CD1c-positive myeloid dendritic cell (primary cell): ENCODE results near the gene SKI.
"Not testable (repeated sequence)": the region's sequence is repeated elsewhere in the genome, so short reads cannot be mapped to it uniquely, and the experiment has no call there.

Experiments used
- DNase-seq: peaks from one replicate; pipeline ENCODE4 v3.0.0-alpha.2; 2016; ENCODE audit errors: extremely low spot score

Gene SKI

DNA sequence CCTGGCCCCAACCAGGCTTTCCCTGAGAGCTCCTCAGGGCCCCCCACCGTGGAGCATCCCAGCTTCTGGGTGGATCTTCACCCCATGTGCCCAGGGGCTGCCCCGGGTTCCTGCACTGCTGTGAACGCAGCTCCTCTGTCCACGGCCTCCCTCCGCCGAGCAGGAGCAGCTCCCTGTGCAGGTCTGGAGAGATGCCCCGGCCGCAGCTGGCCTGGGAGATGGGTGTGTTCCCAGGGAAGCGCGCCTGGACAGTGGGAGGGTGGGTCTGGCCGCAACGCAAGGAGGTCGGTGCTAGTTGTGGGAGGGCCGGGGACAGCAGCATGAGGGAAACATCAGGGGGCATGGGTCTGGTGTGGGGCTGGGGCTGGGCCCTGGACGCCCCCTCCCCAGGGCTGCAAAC, 91.9 kb downstream of the SKI start:
- no peak for DNase-seq

DNA sequence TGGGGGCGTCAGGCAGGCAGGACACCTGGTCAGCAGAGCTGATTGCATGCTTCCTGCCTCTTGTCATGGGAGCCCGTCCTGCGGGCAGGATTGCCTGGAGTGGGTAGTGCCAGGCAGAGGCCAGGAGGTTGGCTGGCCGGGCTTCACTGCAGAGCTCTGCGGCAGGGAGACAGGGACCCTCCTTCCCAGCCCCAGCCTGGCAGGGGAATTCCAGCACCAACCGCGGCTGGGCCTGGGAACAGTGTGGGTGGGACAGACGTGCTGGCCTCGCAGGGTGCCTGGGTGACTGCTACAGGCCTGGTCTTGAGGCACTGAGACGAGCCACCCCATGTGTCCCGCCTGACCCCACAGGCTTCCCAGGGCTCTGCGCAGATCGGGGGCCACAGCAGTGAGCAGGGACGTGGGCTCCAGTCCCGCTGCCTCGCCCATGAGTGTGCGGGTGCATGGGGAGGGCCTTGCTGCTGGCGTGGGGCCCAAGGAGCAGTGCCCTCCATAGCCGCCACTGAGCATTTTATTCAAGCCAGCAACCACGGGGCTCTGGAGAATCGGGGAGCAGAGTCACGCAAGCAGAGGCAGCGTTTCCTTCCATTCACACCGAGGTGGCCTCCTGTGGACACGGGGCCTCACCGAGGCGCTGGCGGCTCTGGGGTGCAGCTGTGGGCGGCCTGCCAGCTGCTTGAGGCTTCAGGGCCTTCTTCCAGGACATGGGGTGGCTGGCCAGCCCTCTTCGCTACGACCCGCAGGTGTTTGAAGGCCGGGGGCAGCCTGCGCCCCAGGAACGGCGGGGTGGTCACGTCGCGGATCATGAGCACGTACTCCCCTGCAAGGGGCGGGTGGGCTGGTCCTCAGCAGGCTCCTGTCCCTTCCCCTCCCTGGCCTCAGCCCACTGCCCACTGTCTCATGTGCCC, 92.9 kb downstream of the SKI start:
- no peak for DNase-seq

DNA sequence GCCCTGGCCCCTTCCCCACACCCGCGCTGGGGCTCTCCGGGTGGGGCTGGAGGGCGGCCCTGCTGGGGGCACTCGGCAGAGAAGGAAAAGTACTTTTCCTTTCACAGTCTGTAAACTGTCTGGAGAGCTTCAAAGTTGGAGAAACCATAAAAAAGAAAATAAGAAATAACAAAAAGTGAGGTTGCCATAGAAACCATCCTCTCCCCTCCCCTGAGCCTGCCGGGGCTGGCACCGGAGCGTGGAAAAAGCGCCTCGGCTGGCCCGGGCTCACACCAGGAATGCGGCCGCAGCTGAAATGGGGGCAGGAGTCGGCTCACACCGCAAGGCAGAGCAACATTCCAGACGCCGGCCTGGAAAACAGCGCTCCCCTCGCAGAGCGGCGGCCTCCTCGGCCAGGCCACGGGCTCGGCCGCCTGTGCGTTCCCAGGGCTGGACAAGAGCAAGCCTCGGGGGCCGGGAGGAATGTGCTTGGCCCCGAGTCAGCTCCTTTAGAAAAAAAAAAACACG, 94.0 kb downstream of the SKI start:
- DNase-seq = no peak

DNA sequence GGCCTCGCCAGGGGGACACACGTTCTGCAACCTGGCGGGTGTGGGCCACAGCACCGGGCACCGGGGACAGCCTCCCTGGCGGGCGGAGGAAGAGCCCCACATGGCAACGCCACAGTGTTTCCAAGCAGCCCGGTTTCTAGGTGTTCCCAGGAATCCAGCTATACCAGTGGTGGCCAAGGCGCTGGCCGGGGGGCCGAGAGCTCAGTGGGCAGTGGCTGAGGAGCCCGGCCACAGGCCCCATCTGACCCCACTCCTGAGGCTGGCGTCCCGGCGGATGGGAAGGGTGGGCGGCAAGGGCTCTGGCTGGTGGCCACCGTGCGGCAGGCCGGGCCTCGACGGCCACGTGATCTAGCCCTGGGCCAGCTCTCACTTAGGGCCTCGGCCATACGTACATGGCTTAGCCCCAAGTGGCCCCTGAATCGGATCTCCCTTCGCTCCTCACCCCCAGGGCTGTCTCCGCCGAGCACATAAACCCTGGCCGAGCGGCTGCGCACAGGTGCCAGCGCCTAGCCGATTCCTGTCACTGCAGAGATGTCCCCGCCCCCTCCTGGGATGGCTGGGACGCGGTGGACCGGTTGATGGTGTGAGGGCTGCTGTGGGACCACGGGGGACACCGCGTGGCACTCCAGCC, 94.6 kb downstream of the SKI start:
- no peak for DNase-seq

DNA sequence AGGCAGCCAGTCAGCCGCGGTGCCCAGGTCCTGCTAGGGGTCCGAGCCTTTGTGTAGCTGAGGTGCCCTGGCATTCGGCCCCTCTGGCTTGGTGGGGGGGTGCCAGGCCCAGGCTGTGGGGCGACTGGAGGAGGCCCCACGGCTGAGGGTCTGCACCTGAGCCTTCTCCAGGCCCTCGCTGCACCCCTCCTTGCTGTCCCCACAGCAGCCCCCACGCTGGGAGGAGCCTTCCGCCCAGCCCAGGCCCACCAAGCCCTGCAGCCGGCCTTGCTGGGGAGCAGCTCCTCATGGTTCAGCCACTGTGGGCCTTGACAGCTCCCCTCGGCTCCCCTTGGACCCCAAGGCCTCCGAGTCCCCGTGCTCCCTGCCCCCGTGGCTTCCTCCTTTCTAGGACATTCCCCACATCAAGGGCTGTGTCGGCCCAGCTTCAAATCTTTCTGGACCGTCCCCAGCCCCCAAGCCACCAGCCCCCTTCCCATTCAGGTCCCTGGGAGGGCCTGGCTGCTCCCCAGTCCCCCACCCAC, 95.4 kb downstream of the SKI start:
- DNase-seq = no peak

DNA sequence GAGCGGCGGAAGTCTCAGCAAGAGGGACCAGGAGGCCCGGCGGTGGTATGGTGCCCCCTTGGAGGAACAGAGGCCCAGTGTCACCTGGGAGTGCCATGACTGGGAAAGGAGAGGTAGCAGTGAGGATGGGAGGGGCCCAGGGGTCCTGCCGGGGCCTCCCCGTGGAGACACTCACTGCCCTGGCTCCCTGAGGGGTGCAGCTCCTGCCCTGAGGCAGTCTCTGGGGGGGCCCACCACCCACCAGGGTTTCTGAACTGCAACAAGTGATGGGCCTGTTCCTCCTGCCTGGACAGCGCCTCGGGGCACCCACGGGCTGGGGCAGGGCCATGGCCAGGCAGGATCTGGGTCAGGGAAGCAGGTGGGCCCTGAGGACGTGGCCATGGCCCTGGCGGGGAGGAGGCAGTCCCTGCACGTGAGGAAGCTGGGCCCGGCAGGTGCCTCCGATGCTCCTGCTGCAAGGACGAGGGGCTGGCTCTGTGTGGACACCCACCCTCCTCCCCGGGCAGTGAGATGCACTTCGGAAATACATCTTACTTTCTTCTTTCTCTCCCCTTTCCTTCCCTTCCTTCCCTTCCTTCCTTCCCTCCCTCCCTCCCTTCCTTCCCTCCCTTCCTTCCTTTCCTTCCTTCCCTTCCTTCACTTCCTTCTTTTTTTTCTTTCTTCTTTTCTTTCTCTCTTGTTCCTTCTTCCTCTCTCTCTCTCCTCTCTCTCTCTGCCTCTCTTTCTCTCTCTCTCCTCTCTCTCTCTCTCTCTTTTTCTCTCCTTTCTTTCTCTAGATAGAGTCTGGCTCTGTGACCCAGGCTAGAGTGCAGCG, 96.6 kb downstream of the SKI start:
- DNase-seq = no peak

DNA sequence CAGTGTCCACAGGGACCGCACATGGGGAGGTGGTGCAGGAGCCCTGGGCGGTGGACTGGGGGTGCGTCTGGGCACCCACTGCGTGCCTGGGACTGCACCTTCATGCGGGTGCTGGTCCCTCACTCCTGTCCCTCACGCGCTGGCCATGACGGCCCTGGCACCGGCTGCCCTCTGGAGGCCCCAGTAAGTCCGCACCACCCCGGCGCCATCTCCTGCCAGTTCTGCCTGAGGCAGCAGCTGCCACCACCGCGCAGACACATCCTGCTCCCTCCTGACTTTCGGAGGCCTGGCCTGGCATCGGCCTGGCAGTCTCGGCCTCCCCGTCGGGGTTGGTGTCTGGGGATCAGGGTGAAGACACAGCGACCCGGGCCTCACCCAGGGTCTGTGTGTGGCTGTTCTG, 98.4 kb downstream of the SKI start:
- no peak for DNase-seq

DNA sequence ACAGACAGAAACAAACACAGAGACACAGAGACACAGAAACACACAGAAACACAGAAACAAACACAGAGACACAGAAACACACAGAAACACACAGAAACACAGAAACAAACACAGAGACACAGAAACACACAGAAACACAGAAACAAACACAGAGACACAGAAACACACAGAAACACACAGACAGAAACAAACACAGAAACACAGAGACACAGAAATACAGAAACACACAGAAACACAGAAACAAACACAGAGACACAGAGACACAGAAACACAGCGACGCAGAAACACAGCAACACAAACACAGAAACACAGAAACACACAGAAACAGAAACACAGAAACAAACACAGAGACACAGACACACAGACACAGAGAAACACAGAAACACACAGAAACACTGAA, 99.0 kb downstream of the SKI start:
- not testable (repeated sequence) for DNase-seq

DNA sequence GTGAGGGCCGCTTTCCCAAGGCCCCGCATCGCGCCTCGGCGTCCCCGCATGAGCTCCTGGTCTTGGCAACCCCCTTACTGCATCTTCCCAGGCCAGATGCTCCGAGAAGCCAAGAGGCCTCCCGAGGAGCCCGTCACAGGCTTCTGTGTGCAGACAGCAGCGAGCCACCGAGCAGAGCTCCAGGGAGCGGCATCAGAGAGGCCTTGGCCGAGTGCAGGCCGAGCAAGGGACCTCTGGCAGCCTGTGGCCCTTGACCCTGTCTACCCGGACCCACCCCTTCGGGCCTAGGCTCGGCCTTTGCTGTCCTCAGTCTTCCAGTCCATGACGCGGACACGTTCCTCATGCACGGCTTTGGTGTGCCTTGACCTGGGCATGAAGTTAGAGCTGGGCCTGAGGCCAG, 99.7 kb downstream of the SKI start:
- DNase-seq = no peak

DNA sequence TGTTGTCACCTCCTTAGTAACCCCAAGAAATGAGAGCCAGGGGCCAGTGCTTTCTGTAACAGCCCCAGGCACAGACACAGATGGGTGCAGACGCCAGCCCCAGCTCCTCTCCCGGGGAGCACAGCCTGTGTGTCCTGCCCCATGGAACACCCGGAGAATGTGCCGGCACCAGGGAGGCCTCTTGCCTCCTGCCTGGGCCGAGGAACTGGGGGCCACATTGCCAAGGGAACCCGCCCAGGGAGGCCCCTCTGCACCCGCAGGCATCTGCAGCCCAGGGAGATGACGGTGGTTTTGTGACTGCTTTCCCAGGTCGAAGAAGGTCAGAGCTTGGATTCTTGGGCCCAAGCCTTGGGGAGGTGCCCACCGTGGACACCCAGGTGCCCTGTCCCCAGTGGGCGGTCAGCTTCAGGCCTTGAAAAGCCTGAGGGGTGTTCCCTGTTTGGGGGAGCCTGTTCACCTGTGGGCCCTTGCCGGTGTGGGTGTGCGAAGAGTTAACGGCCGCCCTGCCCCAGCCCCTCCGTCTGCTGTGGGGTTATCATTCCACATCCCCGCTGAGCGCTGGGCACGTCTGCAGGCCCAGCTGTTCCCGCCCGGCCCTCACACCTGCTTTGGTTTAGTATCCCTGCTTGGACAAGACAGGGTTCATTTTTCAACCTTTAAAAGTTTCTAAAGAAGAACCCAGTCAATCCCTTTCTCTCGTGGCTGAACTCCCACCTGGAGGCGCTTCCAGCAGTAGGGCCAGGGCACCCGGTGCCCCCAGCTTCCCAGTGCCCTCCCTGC, 100.7 kb downstream of the SKI start:
- DNase-seq = no peak

DNA sequence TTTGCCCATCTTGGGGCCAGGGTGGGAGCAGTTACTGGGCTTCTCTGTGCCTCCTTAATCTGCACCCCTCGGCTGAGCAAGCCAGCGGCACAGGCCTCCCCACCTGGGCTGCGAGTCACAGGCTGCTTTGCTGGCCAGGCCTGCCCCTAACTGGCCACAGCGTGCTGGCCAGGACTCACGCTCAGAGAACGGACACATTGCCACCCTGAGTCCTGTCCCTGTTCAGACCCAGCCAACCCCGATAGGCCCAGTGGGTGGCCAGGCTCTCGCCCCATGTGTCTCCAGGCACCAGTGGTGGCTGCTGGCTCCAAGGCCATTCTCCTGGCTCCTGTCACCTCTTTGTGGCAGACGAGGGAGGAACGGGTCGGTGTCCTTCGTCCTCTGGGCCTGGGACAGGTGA, 101.9 kb downstream of the SKI start:
- no peak for DNase-seq

DNA sequence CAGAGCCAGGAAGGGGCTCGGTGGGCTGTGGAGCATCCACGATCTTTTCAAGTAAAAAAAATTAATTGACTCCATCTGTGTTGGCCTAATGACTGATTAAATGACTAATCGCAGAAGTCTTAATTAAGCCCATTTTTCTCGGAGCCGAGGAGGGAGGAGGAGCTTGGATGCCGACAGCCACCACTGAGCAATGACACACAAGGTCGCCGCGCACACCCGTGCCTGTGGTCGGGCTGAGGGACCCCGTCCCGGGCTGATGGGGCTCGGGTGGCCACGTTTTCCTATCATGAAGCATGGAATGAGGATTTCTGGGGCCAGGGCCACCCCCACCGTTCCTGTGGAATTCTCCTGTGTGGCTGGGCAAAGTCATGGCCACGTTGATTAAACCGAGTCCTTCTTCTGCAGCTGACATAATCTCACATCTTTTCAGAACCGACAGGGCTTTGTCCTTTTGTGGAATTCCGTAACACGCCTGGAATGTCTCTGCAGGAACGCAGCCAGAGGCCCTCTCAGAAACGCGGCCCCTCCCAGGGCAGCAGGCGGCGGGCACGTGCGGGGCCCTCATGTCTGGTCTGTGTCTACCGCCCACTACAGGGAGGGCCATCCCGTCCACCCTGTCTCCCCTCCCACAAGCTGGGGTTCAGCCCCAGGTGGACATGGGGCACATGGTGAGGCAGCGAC, 102.5 kb downstream of the SKI start:
- no peak for DNase-seq

DNA sequence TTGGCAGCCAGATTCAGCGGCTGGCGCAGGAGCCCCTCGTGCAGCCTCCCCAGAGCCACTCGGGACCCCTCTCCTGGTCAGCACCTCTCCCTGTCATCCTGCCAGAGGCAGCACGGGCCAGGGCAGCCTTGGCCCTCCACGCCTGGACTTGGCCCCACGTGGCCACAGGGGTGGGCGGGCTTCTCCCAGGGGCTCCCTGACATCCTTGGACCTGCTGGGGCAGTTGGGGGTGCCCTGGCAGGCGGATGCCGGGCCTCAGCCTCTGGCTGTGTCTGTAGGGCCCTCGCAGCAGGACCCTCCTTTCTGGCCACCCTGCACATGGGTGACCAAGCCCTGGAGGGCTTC, 103.1 kb downstream of the SKI start:
- DNase-seq = no peak

DNA sequence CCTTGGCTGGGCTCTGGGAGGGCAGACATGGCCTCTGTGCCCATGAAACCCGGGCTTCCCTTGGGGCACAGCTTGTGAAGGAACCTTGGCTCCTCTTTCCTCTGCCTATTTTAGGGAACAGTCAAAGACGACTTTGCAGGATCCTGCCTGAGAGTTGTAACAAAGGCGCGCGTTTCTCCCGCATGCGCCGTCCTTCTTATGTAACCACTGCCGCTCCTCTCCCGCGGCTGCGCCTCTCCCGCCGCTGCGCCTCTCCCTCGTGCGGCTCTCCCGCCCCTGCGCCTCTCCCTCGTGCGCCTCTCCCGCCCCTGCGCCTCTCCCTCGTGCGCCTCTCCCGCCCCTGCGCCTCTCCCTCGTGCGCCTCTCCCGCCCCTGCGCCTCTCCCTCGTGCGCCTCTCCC, 103.5 kb downstream of the SKI start:
- DNase-seq = not testable (repeated sequence)

DNA sequence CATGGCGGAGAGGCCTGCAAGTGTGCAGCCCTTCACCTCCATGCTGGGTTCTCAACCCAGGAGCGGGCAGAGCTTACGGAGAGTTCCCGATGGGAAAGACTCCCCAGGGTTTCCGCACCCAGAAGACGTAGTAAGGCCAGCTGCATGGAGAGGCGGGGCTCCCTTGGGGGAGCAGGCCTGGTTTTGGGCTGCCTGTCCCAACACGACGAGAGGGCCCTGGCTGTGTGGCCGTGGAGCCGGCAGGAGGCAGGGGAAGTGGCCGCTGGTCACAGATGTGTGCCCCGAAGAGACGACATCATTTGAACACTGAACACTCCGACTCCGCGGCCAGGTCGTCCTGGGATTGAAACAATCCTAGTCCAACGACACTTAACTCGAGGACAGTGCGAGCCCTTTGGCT, 106.2 kb downstream of the SKI start:
- no peak for DNase-seq

DNA sequence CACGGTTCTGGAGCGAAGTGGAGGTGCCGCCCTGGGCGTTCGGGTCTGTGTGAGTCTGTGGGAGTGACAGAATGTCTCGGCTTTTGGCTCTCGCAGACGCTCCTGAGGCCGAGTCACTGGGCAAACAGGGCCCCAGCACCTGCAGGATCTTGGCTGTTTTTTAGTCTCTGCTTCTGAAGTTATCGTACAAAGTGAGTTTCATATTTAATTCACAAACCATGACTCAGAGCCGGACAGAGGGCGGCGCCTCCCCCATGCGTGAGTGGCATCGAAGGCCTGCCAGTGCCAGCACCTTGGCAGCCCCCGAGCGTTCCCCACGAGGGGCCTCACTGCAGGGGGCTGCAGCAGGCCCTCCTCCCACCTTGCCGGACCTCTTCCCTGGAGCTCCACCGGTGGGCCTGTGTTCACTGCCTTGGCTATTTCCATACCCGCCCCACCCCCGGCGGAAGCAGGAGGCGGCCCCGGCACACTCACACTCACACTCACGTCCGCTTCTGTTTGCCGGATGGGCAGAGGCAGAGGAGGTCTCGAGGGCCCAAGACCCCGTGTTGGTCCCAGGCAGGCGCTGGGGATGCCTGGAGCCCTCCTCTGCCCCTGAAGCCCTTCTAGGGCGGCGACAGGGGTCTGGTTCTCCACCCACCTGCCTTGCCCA, 106.9 kb downstream of the SKI start:
- no peak for DNase-seq

DNA sequence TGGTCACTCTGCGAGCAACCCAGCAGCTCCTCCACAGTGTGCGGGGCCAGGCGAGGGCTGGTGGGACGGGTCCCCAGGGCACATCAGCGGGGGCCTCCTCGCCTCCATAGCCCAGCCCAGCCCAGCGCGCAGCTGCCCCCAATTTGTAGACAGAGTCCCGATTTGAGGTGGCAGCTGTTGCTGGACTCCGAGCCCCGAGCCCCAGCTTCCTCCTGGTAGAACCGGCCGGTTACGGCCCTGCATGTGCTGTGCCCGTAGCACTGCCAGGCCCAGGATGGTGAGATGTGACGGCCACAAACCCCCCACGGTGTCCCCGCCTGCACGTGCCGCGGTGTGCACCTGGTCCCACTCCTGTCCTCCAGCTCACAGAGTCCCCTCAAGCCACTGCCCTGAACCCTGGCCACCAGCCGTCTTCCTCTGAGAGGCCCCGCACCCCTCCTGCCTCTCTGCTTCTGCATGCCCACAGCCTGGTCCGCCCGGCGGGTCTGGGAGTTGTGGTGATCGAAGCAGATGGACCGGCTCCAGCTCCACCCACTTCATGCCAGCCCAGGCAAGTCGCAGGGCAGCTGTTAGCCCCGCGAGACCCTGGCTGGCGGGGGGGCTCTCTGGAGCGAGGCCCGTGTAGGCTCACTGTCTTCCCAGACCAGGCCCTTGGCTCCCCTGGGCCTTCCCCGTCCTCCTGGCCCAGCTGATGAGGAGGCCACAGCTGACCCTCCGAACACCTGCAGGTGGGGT, 107.8 kb downstream of the SKI start:
- no peak for DNase-seq

DNA sequence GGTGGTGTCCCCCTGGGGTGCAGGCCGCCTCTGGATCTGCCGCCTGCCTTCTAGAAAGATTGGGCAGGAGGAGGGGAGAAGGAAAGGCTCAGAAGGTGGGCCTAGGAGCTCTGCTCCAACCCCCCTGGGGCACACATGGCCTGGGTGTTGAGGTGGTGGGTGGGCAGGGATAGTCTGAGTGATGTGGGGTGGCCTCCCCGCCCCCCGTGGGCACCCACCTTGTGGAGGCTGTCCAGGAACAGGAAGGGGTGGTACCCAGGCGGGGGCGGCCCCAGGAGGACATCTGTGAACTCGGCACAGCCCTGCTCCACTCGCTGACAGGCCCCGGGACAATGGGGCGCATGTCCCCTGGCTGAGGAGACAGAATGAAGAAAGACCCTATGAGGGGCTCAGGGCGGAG, 108.4 kb downstream of the SKI start:
- no peak for DNase-seq

DNA sequence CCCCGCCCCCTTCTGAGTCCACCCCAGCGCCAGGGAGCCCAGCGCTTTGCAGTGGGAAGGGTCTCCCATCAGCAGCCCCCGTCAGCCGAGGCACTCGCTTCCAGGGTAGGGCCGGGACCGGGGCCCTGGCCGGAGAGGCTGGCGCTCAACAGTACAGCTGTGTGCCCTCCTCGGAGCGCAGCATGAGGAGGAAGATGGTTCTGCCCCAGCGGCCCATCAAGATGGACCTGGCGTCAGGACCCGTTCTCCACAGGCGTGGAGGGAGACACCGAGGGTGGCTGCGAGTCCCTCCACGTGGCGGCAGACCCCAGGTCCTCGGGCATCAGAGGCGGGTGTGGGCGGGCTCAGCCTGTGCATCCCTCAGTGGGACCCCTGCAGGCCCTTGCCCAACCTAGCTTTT, 109.0 kb downstream of the SKI start:
- DNase-seq = no peak

DNA sequence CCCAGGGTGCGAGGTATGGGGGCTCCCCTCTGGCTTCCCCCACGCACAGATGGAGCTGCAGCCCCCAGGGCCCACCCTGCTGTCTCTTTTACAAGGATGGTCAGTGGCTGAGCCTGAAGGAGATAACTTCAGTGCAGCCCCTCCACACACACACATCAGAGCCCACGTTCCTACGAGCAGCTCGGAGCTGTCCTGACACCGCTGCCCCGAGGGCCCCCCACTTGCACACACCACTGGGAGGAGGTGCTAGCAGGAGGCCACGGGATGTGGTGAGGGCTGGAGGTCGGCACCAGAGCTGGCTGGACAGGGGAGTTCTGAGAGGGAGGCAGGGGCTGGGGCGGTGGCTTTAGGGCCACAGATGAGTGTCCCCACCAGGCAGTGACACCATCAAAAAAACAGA, 109.4 kb downstream of the SKI start:
- DNase-seq = no peak
